ENCODE measurements around the gene SNX2. TPM values are rescaled to one million over a fixed set of nuclear protein-coding genes. Genes with fewer than 3 reads are reported as not detected.

SNX2 gene
- total and polyA plus RNA-seq, 9 of the 15 experiments (the other 6 are each of a cell fraction or from before 2014, with no cell fraction given) = 35.2 to 86.0 (median 58.1) TPM

DNA sequence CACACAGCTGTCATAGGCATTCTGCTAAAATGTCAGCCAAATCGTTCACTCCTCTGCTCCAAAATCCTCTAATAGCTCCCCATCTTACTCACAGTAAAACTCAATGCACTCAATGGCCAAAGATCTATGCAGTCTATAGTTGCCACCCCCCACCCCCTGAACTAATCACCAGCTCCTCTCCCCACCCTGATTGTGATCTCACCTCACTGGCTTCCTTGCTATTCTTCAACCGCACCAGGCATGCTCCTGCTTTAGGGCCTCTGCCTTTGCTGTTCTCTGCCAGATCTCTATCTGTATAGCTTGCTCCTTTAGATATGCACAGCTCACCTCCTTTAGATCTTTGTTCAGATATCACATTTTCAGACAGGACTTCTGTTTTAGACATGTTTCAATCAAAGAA, 33.2 kb upstream of the SNX2 start:
- CTCF ChIA-PET (ENCODE audit: low intra/inter-chr PET ratio) = no interaction called here
- TF ChIP-seq, protein P1, sequence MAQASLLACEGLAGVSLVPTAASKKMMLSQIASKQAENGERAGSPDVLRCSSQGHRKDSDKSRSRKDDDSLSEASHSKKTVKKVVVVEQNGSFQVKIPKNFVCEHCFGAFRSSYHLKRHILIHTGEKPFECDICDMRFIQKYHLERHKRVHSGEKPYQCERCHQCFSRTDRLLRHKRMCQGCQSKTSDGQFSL (CRISPR knock-in tag; IDR thresholded peaks at IDR 0.05) = no peak
- TF ChIP-seq, protein P1 (tag; IDR thresholded peaks at IDR 0.05) = no peak
- TF ChIP-seq SRF (CRISPR knock-in tag; IDR thresholded peaks at IDR 0.05) = no peak
- TF ChIP-seq COPS2 (conservative IDR thresholded peaks at IDR 0.05) = no peak
- TF ChIP-seq XRCC4 (IDR thresholded peaks at IDR 0.05; ENCODE audit: extremely low read depth, insufficient read depth, insufficient read length) = no peak
- TF ChIP-seq ZC3H11A (IDR thresholded peaks at IDR 0.05; ENCODE audit: low read depth, low read length) = no peak
- TF ChIP-seq ZBTB8A (IDR thresholded peaks at IDR 0.05; ENCODE audit: partially characterized antibody) = no peak
- no peak for TF ChIP-seq ZBTB9 (CRISPR knock-in tag; IDR thresholded peaks at IDR 0.05)
- TF ChIP-seq PRMT5 (CRISPR knock-in tag; IDR thresholded peaks at IDR 0.05) = no peak
- no peak for TF ChIP-seq YBX1 (IDR thresholded peaks at IDR 0.05)
- TF ChIP-seq SMC3 (conservative IDR thresholded peaks at IDR 0.05; ENCODE audit: insufficient read depth, low read depth, low read length) = no peak
- TF ChIP-seq ZNF134 (CRISPR knock-in tag; conservative IDR thresholded peaks at IDR 0.05) = no peak
- TF ChIP-seq WHSC1 (IDR thresholded peaks at IDR 0.05; ENCODE audit: low read length) = no peak
- no peak for TF ChIP-seq ZNF583 (CRISPR knock-in tag; IDR thresholded peaks at IDR 0.05)
- no peak for TF ChIP-seq SRSF9 (IDR thresholded peaks at IDR 0.05; ENCODE audit: borderline replicate concordance, low read depth, low read length)
- TF ChIP-seq ZNF609 (CRISPR knock-in tag; IDR thresholded peaks at IDR 0.05; ENCODE audit: borderline replicate concordance) = no peak
- TF ChIP-seq HES1 (IDR thresholded peaks at IDR 0.05; ENCODE audit: low read depth) = no peak
- no peak for TF ChIP-seq HDGF (IDR thresholded peaks at IDR 0.05)

More for the DNA sequence above, 33.2 kb upstream of the SNX2 start:
- H2AFZ ChIP-seq (ENCODE audit: low read depth, low read length) = no peak overlapping the region
- H3K9ac ChIP-seq (ENCODE audit: insufficient read depth in 1 of 2, low read depth in 2 of 2, low read length in 2 of 2) = no peak overlapping the region
- no peak for FAIRE-seq
- POLR2A ChIA-PET = interaction anchor here (1.3 to 1.4 kb wide), 2 partner anchors 10 to 11 kb away, joined by 4 to 6 read pairs; no protein-coding TSS in a partner anchor
- BruUV-seq (replicated peaks) = no TSS peak
- H3K9me1 ChIP-seq (ENCODE audit: control insufficient read depth, insufficient read depth, low read length) = no peaks in the 10 kb centered on the region
- ATAC-seq = no peak
- in situ Hi-C loops (cut with MboI) (no loop called here), intact Hi-C loops (cut with micrococcal nuclease) (no loop called here)
- no peaks in the 10 kb centered on the region for H3K79me2 ChIP-seq (ENCODE audit: control insufficient read depth, insufficient read depth, low read length)
- H3K27me3 ChIP-seq (ENCODE audit: control insufficient read depth in 2 of 2, insufficient read depth in 2 of 2, low read length in 2 of 2) = peaks cover 1 to 3% of the 10 kb centered on the region in 2 experiments; a peak in 1 of 5 replicates
- H3K4me2 ChIP-seq (ENCODE audit: insufficient read depth, low read length) = no peak overlapping the region
- H3K9me3 ChIP-seq (replicated peaks; ENCODE audit: control insufficient read depth, insufficient read depth, low read depth, low read length) = no peaks in the 10 kb centered on the region
- H3K4me1 ChIP-seq (replicated peaks in 1 of 2; ENCODE audit: control insufficient read depth in 2 of 2, insufficient read depth in 2 of 2, low read length in 2 of 2) = no peaks in the 10 kb centered on the region
- WGBS (ENCODE audit: insufficient coverage, low coverage, missing lambda C conversion rate) = 0% methylated on average over 2 of the region's 2 CpGs
- no peak for DNase-seq (ENCODE audit: extremely low read depth in 1 of 4, low spot score in 3 of 4)
- no peaks in the 10 kb centered on the region for H3K36me3 ChIP-seq (ENCODE audit: control insufficient read depth, insufficient read depth, low read length)
- H4K20me1 ChIP-seq (replicated peaks; ENCODE audit: control insufficient read depth, insufficient read depth, low read length) = no peaks in the 10 kb centered on the region
- no peak overlapping the region for H3K27ac ChIP-seq (ENCODE audit: extremely low read depth, low read depth, low read length)
- H3K4me3 ChIP-seq = no peak overlapping the region

All from K562 (cell line).